Activated T-cell treated with anti-CD3 and anti-CD28 coated beads, Interleukin-2, amount 50 U/mL, for 1 hour (primary cell): Measurements from ENCODE around the gene HID1.
"Not testable (repeated sequence)": the region's sequence is repeated elsewhere in the genome, so short reads cannot be mapped to it uniquely, and the experiment has no call there.

ENCODE experiments used
- DNase-seq: peaks from one replicate; pipeline ENCODE4 v3.0.0-alpha.2; 2020

The HID1 gene

DNA sequence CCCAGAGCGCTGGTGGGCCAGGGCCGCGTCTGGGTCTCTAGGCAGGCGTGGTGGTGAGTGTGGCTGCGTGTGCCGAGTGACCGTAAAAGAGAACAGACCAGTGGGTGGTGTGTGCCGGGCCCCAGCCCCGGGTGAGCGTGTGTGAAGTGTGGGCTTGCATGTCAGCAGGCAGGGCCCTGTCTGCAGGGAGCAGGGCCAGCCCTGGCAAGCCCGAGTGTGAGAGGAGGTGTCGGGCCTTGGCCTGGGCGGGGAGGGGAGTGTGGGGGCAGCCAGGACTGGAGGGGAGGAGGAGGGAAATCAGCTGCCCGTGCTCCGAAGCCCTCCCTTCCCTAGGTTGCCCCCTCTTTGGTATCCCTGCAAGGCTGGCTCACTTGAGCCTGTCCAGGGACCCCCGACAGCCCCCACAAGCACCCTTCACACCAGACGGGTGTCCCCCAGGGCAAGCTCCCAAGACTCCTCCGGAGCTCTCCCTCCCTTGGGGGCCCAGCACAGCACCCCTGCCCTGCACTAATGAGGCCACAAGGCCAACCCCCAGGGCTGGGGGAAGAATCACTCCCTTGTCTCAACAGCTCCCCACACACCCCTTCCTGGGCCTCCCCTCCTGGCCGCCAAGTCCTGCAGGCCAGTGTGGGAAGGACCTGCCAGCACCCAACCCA, 51.4 kb downstream of the HID1 start:
- no peak for DNase-seq

DNA sequence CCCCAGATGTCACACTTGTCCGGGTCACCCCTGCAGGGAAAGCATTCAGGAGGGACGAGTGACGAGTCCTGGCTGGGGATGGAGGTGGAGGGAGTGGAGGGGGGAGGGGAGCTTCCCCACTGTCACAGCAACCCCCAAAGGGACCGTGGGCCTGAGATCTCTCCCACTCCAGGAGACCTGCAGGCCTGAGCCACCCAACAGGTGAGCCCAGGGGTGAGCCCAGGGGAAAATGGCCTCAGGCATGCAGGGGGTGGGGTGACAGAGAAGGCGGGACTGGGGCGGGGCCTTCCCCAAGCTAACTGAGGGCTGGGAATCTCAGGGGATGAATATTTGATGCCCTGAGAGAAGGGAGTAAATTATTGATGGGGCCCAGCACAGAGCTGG, 51.9 kb downstream of the HID1 start:
- DNase-seq: no peak

DNA sequence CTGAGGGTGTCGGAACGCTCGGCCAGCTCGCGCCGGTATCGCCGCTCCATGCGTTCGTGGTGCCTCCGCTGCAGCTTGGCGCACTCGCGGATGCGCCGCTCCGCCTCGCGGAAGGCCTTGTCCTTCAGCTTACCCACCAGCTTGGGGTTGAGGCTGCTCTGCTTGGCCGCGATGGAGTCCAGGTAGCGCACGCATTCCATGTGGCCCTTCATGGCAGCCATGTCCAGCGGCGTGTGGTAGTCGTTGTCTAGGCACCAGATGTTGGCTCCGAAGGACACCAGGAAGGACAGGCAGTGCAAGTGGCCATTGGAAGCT, 52.3 kb downstream of the HID1 start:
- DNase-seq: no peak

DNA sequence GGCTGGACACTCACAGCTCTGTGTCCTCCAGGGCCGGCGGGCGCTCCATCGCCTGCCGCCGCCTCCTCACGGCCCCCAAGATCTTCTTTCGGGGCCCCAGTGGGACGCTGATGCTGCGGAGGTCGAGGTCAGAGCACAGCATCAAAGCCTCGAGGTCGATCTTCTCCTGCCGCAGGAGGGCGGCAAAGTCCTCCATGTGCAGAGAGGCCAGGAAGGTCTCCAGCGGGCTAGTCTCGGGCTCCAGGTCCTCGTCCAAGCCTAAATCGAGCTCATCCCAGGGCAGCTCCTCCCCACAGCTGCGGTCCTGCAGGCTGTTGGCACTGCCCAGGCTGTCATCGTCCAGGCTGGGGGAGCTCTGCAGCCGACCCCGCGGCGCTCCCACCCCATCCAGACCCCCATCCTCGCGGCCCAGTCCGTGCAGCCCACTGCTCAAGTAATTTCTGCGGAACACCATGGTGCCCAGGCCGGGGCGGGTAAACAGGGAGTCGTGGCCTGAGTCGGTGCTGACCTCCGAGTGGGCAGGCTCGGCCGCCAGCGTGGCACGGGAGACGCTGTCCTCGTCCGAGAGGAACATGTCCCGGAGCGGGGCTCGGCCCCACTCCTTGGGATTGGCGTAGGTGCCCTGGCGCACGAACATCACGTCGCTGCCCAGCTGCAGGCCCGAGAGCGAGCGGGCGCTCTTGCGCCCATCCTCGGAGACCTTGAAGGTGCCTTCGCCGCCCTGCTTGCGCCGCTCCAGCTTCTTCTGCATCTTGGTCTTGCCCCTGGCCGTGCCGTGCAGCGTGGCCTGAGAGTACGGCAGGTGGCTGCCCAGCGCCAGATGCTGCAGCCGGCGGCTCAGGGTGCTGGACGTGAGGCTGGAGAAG, 52.9 kb downstream of the HID1 start:
- no peak for DNase-seq

DNA sequence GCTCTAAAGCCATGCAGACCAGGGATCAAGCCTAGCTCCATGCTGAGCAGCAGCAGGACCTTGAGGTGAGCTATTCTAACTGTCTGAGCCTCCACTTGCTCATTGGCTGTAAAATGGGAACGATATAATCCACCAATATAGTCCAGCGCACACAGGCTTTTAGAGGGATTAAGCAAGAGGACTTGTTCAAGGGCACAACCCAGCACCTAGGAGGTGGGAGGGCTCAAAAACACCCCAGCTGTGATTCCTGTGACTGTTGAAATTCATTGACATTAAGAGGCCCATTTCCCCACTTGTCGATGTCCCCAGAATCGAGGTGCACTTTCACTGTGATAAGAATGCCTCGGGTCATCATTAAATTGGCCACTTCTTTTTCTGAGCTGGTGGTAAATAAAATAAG, 53.7 kb downstream of the HID1 start:
- DNase-seq: no peak

DNA sequence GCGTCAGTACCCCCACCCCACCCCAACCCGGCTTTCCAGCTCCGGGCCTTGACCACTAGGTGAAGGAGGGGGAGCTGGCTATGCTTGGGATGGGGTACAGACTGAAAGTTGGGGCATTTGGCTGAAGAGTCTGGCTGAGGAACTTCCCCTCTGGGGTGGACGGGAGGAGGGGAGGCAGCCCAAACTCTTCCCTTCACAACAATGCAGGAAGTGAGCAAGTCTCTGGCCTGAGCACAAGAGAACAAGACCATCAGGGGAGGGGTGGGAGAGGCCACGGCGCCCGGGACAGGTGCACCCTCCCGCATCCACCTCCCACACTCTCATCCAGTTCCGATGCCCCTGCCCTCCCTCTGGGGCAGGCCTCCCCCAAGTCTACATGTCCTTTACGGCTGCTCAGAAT, 55.1 kb downstream of the HID1 start:
- no peak for DNase-seq

DNA sequence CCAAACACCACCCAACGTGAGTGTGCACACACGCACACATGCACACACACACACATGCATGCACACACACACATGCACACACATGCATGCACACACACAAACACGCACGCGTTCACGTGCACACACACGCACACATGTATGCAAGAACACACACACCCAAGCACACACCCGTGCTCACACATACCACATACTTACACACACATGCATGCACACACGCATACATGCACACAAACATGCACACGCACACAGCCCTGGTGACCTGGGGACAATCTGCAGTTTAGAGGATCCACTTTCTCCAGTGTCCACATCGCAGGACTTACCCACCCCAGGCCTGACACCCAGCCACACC, 55.7 kb downstream of the HID1 start:
- no peak for DNase-seq

DNA sequence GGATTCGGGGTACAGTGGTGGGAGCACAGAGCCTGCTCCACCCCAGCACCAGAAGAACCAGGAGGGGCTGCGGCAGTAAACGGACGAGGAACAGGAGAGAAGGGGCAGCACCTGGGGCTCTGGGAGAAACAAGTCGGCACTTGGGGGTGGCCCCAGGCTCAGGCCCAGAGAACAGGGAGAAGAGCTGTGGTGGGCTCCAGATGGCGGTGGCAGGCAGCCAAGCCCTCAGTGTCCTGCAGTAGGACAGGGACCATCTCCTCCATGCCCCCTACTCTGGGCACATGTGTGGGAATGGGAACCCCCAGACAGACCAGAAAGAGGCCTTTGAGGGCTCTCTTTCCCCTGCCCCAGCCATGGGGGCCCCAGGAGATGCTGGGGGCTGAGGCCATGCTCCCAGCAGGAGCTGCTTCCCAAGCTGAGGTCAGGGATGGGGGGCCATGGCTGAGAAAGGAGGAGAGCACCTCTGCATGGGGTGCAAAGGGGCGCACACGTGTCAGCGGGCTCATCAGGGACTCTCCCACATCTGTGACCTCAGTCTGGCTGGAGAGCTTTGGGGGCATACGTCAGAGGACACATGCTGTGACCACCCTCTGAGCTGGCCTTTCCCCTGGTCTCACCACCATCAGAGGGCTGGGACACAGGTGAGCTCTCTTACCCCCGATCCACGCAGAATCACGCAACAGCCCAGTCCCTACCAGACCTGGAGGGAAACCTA, 56.3 kb downstream of the HID1 start:
- DNase-seq: no peak

DNA sequence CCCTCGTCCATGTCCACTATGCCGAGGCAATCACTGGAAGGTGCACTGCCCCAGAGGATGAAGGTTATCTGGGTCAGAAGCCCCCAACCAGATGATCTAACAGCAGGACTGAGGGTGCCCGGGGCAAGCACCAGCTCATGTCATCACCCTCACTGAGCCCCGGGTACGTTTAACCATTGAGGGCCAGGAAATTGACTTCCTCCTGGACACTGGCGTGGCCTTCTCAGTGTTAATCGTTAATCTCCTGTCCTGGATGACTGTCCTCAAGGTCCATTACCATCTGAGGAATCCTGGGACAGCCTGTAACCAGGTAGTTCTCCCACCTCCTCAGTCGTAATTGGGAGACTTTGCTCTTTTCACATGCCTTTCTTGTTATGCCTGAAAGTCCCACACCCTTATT, 61.1 kb downstream of the HID1 start:
- DNase-seq: not testable (repeated sequence)

DNA sequence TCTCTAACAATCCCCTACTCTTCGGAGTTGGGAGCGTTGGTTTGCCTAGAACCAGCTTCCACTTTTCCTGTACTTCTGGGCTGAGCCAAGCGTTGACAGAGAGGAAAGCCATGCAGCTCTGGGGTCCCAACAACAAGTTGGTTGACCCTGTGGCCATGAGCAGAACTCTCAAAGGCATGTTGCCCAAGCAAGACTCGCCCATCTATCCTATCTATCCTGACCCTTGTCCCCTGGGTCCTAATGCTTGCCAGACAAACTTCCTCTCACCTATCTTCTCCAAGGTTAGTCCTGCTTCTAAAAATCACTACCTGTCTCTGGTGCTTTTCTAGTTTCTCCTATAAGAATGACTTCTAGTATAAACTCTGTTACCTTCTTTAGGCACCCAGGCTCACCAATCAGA, 63.5 kb downstream of the HID1 start:
- not testable (repeated sequence) for DNase-seq

DNA sequence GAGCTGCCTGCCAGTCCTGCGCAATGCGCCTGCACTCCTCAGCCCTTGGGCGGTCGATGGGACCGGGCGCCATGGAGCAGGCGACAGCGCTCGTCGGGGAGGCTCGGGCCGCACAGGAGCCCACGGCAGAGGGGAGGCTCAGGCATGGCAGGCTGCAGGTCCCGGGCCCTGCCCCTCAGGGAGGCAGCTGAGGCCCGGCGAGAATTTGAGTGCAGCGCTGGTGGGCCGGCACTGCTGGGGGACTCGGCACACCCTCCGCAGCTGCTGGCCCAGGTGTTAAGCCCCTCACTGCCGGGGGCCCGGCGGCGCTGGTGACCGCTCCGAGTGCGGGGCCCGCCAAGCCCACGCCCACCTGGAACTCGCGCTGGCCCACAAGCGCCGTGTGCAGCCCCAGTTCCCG, 65.5 kb downstream of the HID1 start:
- DNase-seq: no peak

DNA sequence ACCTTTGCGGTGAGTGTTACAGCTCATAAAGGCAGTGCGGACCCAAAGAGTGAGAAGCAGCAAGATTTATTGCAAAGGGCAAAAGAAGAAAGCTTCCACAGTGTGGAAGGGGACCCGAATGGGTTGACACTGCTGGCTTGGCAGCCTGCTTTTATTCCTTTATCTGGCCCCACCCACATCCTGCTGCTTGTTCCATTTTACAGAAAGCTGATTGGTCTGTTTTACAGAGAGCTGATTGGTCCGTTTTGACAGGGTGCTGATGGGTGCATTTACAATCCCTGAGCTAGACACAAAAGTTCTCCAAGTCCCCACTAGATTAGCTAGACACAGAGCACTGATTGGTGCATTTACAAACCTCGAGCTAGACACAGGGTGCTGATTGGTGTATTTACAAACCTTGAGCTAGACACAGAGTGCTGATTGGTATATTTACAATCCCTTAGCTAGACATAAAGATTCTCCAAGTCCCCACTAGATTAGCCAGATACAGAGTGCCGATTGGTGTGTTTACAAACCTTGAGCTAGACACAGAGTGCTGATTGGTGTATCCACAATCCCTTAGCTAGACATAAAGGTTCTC, 66.3 kb downstream of the HID1 start:
- DNase-seq: not testable (repeated sequence)

DNA sequence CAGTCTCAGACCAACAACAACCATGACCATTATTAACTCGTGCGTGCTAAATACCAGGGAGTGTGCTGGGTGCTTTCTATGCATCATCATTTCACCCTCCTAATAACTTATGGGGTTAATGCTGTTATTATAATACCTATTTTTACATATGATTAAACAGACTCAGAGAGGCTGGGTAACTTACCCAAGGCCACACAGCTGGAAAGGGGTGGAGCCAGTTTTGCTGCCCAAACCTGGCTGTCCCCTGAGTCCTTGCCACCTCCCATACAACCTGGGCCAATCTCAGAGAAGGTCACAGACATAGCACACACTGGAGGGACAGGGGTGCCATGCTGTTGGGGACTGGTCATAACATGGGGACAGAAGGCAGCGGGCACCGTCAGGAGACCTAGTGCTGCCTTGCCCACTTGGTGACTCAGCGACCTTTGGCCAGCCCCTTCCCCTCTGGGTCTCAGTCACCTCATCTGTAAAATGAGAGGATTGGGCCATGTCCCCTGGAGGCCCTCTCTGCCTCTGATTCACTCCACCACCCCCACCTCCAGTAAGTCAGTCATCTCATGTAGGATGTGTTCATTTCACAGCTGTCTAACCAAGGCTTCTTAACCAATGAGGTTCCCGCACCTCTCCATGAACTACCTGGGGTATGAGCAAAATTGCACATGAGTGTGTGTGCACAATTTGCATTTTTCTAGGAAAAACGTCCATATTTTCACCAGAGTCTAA, 67.7 kb downstream of the HID1 start:
- DNase-seq: no peak

DNA sequence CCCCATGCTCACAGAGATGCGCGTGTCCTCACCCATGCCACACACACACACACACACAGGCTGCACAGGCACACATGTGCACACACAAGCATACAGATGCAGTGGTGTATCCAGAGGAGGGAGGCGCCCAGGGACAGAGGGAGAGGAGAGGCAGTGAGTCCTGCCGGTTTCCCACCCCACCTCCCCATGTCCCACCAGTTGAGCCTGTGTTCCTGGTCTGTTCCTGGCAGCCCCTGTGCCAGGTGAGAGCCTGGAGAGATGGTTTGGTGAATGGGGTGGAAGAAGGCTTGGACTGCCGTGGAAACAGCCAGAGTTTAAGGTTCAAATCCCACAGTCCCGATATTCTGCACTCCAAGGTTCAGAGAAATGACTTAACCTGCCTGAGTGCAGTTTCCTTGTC, 68.9 kb downstream of the HID1 start:
- DNase-seq: no peak

DNA sequence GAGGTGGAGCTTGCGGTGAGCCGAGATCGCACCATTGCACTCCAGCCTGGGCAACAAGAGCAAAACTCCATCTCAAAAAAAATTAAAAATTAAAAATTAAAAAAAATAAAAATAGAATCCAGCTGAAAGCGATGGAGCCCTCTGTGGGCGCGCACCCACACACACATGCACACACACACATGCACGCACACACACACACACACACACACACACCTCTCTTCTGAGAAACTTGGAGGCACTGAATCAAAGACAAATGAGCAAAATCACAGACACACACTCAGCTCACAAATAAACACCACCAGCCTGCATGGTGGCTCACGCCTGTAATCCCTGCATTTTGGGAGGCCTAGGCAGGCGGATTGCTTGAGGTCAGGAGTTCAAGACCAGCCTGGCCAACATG, 69.5 kb downstream of the HID1 start:
- DNase-seq: no peak

DNA sequence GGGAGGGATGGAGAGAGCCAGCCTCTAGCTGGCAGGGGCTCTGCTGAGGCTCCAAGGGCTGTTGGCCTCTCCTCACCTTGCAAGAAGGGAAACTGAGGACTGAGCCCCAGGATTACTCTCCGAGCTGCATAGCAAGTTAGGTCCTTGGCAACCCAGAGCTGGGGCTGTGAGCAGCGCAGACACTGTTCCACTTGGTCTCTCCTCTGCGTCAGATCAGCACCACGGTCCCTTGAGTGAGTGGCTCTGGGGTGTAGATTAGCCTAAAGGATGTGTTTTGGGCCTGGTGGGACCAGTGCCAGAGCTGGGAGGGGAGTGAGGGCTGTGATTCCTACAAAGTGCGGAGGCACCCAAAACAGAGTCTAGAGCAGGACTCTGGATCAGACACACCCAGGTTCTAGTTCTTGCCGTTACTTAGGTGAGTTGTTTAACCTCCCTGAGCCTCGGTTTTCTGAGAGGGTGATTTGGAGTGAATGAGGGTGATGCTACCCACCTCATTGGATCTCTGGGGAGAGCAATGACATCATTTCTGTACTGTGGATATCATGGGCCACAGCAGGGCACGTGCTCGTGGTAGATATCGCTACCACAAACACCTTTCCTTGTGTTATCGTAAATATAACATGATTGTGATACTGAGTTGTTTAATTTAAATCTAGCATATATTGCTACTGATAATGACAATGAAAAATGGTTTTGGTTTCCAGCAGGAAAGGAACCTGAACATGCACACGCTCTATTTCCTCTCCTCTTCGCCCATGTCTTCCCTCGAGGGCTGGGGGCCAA, 71.0 kb downstream of the HID1 start:
- no peak for DNase-seq
